ENCODE measurements around the gene TOM1.

Gene TOM1

DNA sequence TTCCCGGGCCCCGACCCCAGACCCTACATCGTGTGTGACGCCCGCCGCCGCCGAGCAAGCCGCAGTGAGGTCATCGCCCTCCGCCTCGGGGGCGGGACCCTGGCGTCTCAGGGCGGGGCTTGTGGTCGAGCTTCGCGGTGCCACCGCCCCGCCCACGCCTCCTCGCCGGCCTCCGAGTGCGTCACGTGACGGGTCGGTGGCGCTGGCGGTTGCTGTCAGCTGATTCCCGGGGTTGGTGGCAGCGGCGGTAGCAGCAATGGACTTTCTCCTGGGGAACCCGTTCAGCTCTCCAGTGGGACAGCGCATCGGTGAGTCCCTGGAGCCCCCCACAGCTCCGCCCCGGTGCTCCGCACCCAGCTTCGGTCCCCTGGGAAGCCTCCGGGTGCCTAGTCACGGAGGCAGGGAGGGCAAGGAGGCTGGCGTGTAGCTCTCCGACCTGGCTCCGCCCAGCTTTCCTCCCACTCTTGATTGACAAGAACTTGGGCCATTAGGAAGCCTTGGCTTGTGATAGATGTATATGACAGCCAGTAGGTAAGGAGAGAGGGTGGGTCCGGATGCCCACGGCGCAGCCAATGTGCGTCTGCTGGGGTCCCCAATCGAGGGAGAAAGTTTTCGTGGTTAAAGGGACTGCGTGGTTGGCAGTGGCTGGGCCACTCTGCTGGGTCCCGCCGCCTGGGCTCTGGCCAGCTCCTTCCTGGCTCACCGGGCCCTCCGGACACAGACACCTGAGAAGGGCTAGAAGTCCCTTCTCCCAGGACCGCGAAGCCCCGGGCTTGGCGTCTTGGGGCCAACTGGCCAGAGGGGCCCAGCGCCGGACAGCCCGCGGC lies at the start of gene TOM1:
Gene TOM1 (plus strand): TSS at position 222 of the 827 bp plus-strand sequence. CDS start 35 bp downstream, at position 257.
- DNase-seq (ENCODE audit: low read depth), result peak; percentile 99

DNA sequence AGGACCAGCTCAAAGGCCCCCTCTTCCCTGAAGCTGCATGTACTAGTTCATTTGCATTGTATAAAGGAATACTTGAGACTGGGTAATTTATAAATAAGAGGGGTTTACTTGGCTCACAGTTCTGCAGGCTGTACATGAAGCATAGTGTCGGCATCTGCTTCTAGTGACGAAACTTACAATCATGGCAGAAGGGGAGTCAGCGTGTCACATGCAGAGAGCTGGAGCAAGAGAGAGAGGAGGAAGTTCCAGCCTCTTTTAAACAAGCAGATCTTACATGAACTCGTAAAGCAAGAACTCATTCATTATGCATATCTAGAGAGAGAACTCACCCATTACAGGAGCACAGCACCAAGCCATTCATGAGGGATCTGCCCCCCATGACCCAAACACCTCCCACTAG lies 49.5 kb upstream of the TOM1 start:
- DNase-seq (ENCODE audit: low read depth), result no peak

DNA sequence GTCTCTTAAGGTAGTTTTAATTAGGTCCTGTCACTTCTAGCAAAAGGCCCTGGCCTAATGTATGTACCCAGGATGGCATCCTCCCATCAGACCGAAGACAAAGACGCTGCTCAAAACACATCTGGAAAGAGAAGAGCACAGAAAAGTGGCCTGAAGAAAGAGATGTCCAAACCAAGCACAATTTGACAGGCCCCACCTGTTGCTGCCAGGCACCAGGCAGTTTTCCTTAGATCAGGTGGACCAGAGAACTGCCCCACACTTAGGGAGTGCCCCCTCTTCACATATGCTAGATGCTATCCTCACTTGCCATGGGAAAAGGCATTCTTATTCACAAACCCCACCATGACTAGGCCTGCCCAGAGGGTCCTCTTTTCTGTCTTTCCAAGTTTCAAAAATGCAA lies 45.7 kb upstream of the TOM1 start:
- DNase-seq (ENCODE audit: low read depth), result no peak

DNA sequence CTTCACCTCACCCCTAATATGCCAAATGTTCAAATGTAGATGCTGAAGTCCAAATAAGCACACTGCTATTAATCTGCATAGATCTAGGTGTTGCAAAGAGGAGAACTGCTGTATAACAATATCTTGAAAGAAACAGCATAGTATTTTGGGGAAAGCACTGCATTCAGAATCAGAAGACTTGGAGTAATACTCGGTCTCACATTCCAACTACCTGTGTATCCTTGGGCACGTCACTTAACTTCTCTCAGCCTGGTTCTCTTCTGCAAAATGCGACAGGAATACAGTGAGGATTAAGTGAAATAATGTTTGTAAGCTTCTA lies 42.7 kb upstream of the TOM1 start:
- DNase-seq (ENCODE audit: low read depth), result no peak

DNA sequence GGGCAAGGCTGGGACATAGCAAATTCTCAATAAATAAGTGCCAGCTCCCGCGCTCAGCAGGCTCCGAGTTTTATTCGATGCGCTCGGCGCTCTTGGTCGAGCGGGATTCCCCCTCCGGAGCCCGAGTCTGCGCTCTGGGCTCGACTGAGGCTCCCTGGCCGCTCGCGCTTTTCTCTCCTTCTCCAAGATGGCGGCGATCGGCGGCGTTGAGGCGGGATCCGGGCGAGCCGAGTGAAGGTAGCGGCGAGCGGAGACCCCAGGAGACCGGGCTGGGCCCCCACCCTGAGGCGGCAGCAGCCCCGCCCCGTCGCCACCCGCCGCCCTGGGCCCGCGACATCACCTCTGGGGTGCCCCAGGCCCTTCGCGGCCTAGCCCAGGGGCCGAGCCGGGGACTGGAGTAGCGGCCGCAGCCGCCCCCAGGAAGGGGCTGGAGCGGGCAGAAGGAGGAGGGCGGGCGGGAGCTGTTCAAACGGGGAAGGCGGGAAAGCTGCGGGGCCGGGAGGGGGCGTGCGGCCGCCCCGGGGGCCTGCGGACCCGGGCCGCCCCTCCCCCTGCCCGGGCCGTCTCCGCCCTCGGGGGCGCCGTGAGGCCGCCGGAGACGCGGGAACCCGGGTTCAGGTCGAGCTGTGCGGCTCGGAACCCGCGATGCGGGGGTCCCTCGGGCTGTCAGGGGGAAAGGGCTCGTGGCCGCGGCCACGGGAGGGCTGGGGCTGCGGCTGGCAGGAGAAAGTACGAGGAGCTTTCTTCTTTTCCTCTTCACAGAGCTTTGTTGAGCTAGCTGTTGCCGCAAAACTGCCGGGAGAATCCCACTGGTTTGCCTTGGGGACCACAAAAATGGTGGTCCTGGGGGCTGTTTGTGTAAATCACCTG lies 42.1 kb upstream of the TOM1 start, which contains the start of gene HMGXB4:
Gene HMGXB4 (plus strand): TSS at position 173 of the 870 bp plus-strand sequence. CDS start 4,898 bp downstream, outside the sequence.
- peak; percentile 91 for DNase-seq (ENCODE audit: low read depth)

DNA sequence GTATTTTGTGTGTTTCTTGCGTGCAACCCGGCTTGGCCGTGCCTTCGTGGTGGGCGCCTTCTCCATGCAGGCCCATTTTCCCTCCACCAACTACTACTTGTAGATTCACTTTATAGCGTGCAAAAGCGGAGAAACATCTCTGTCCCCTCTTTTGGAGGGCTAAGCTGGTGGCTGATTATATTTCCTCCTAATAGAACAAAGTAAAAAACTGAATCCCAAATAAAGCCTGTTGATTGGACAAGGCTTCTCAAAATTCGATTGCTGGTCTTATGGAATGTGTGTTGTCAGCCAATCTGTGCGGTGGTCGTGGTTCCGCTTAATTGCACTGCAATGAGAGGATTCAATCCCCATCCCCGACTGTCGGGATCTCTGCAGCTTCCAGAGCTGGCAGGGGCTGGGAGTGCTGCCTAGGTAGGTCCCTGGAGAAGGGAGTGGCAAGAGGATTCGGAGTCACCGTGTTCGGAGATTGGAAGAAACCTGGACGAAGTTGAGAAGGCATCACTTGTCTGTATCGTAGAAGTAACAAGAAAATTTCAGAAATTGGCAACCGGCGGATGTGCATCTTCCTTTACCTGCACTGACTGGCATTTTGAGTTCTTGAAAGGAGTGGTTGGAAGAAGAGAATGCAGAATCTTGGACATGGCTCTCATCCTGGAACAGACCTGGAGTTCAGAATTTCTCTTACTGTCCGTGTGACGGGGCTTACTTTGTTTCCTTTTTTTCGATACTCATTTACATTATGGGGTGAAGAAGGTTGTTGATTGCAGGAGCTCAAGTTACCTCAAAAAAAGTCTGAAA lies 41.3 kb upstream of the TOM1 start:
- DNase-seq (ENCODE audit: low read depth), result peak; percentile 26

DNA sequence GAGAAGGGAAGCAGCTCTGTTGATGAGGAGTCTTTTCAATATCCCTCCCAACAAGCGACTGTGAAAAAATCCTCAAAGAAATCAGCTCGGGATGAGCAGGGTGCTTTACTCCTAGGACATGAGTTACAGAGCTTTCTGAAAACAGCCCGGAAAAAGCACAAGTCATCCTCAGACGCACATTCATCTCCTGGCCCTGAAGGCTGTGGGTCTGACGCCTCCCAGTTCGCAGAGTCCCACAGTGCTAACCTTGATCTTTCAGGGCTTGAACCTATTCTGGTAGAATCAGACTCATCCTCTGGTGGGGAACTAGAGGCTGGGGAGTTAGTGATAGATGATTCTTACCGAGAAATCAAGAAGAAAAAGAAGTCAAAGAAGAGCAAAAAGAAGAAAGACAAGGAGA lies 34.7 kb upstream of the TOM1 start:
- no peak for DNase-seq (ENCODE audit: low read depth)

DNA sequence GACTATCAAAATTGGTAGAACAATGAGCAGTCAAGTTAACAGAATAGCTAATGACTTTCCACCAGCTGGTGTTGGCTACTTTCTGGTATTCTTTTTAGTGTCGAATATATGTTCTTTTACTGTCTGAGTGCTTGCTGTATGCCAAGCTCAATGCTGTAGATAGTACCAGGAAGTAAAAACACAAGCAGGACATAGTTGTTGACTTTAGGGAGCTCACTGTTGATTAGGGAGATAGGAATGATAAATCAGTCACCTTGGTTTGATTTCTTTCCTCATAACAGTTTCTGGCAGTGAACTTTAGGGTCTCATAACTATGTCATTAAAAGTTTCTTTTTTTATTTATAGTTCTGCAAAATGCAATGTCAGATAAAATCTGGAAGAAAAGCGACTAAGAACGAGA lies 33.4 kb upstream of the TOM1 start:
- DNase-seq (ENCODE audit: low read depth), result no peak

DNA sequence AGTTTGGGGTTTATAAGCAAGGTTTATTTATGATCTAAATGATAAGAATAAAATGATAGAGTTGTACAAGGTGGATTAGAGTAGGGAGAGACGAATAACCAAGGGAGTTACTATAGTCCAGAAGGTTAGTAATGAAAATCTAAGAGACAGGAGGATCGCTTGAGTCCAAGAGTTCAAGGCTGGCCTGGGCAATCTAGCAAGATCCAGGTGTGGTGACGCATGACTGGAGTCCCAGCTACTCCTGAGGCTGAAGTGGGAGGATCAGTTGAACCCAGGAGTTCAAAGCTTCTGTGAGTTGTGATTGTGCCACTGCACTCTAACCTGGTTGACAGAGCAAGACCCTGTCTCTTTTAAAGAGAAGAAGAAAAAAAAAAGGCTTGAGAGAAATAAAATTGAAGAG lies 30.1 kb upstream of the TOM1 start:
- no peak for DNase-seq (ENCODE audit: low read depth)

DNA sequence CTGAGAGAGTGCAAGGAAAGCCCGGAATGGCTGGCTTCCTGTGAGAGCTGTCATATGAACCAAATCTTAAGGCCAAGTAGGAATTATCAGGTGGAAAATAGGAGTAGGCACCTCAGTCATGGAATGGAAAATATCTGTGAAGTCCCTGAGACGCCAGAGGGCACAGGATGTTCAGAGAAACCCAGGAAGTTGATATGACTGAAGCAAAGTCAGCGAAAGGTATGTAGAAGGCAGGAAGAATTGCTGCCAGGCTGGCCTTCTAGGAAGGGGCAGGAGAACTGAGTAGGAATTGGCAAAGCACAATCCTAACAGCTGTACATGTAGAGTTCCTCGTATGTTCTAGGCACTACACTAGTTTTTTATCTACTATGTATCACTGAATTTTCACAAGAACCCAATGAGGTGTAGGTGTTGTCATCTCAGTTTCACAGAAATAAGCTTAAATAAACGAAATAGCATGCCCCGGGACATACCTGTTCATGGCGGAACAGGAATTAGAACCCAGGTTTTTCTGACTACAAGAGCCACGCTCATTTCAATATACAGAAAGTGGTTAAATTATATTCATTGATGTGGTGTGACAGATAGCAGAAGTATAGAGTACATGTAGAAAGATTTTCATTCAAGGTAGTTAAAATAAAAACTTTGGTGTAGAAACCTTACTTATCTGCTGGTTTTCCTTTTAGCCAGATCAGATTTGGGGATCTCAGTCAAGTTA lies 25.4 kb upstream of the TOM1 start:
- peak; percentile 4 for DNase-seq (ENCODE audit: low read depth)

DNA sequence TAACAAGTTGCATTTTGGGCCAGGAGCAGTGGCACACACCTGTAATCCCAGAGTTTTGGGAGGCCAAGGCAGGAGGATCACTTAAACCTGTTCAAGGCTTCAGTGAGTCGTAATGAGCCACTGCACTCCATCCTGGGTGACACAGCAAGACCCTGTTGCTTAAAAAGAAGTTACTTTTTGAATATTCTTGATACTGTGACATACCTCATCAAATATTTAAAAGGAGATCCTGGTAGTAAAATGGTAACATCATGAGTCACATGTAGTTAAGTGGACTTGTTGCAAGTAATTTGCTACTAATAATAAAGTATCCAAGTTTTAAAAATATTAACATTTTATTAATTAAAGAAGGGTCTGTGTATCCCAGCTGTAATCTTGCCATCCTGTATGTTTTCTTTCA lies 24.1 kb upstream of the TOM1 start:
- DNase-seq (ENCODE audit: low read depth), result peak; percentile 59

DNA sequence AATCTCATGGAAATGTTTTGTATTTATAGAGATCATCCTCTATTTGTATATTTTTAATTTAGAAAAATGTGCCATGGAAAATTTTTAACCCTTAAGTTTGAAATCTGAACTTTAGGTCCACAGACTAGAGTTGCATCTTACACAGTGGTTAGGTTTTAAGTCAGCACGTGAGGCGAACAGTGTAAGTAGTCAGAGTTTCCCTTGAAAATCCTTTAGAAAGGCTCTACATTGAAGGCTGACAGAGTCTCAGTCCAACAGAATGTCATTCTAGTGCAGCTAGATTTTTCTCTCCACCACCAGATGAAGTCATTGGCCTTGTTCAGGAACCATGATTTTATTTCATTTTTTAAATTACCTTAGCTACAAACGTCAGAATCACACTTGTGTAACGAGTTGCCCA lies 23.7 kb upstream of the TOM1 start:
- DNase-seq (ENCODE audit: low read depth), result no peak

DNA sequence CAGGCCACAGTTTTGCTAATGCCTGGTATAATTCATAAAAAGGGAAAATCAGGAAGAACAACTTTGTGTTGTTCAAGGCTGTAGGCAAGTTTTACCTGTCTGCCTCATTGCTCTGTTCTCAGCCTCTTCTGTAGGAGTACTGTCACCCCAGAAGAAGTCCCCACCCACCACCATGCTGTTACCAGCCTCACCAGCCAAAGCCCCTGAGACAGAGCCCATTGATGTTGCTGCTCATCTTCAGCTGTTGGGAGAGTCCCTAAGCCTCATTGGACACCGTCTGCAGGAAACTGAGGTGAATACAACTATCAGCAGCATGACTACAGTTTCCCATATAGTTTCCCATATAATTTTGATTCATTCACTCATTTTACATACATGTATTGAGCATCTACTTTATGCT lies 11.6 kb upstream of the TOM1 start:
- DNase-seq (ENCODE audit: low read depth), result no peak

DNA sequence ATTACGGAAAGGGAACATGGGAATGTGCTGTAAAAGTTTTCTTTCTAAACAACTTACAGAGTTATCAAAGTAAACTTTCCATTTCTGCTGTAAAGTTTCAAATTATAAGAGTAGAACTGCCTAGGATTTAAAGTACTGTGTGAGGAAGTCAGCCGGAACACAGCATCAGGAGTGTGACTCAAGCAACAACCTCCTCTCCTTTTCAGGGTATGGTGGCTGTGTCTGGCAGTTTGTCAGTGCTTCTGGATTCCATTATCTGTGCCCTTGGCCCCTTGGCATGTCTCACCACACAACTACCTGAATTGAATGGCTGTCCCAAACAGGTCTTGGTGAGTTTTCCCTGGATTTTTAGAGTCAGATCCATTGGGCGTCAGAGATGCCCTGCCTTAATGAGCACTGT lies 6.9 kb upstream of the TOM1 start:
- no peak for DNase-seq (ENCODE audit: low read depth)

DNA sequence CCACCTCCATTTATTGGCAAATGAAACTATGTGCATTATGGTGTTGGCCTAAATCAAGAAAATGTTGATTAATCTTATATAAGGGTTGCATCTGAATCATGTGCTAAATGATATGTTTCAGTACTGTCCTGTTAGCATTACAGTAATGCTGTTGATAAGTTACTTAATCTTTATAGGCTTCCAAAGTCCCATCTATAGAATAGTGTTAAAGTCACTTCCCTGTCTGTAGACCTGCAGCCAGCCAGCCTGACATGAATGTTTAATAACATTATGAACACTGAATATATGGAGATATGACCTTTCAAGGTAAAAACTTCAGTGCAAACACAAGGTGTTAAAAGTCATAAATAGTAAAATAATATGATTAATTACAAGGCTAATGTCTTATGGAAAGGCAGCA lies 3.6 kb upstream of the TOM1 start:
- DNase-seq (ENCODE audit: low read depth), result no peak

DNA sequence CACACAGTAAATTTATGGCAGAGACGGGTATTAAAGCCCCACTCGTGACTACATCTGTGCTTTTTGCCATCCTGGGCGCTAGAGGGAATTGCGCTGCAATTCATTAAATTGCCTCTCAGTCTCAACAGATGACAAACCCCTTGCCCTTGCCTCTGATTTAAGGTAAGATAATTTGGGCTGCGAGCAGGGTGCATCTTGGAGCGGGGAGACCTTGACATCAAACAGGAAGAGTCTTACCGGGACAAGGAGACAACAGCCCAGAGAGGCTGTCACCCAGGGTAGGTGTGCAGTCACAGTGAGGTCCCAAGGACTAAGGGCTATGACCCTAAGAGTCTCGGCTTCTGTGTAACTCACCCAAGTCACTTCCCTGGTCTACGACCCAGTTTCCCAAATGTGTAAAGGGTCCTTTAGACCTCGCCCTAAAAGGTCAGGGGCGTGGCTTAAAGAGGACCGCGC lies 449 bp upstream of the TOM1 start:
- DNase-seq (ENCODE audit: low read depth), result peak; percentile 28

DNA sequence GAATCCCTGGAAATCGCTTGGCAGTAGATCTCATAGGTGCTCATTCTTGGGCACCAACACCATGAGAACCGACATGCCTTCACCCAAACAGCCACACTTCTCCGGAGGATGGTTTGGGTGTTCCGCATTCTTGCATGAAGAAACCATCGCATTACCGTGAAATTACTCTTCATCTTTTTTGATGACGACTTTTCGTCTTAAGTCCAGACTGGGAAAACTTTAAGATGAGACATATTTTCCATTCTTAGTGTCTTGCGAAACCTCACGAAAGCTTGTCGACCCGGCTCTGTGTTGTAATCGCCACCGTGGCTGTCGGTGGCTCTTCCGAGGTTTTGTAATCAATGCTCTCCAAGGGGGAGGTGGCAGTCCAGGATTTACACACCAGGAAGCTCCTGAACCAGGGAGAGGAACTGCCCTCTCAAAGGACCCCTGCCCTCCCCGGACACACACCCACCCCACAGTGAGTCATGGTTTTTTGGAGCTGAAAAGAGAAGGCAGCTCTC lies 1.7 kb downstream of the TOM1 start:
- DNase-seq (ENCODE audit: low read depth), result peak; percentile 99

DNA sequence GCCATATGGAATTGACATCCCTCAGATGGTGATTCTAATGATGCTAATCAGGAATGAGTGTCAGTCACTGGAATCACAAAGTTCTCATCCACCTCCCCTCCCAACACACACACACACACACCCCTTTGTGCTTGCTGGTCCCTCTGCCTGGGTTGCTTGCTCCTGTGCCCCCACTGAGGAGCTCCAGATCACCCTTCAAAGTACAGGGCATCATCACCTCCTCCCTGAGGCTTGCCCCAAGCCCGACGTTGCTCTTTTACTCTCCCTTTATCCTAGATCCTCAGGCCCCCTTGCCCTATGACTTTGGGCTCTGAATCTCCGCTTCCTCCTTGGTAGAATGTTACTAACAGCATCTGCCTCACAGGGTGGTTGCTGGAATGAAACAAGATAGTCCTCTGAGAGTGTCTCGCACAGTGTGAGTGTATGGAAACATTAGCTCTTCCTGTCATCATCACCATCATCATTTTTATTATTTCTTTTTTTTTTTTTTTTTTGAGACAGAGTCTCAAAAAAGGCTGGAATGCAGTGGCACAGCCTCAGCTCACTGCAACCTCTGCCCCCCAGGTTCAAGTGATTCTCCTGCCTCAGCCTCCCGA lies 3.4 kb downstream of the TOM1 start:
- peak; percentile 19 for DNase-seq (ENCODE audit: low read depth)

DNA sequence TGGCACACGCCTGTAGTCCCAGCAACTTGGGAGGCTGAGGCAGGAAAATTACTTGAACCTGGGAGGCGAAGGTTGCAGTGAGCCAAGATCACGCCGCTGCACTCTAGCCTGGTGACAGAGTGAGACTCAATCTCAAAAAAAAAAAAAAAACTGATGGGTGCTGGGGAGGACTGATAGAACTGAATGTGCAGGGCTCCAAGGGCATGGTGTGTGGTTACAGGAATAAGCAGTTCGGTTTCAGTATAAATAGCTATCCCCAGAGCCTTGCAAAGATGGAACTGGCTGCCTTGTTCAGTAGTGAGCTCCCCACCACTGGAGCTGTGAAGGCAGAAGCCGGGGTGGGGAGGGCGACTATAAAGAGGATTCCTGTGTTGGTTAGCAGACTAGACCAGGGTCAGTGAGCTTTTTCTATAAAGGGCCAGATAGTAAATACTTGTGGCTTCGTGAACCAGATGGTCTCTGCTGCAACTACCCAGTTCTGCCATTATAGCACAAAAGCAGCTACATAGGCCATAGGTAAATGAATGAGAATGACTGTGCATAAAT lies 5.9 kb downstream of the TOM1 start:
- no peak for DNase-seq (ENCODE audit: low read depth)

DNA sequence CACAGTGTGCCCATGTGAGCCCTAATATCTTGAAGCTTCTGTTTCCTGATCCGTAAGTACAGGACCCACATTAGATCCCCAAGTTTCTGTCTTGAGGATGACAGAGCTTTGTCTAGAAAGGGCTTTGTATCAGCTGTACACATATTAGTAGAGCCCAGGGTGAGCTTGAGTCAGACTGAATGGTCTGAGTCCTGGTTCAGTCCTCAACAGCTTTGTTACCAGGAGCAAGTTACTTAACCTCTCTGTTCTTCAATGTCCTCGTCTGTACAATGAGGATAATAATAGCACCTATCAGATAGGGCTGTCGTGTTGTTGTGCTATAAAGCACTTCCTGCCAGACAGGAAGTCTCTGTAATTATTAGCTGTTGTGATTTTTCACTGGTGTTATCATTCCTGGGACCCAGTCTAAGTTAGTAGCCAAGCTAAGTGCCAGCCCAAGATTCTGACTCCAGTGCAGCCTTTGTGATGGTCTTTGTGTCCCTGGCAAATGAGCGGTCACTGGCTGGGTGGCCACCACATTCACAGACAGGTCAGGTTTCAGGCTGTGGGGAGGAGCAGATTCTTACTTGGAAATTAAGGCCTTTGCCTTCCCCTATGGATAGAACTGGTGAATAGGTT lies 6.8 kb downstream of the TOM1 start:
- peak; percentile 29 for DNase-seq (ENCODE audit: low read depth)
